ENCODE measurements around the gene UBA52.
A peak's percentile ranks its signal among the peaks of the same experiment; 100 is the strongest.

UBA52 gene

GRCh38 chr19:18608102-18608804, 36.6 kb downstream of the UBA52 start:
- no peaks in the 10 kb centered on the region for H3K9me3 Mint-ChIP-seq
- H3K4me3 Mint-ChIP-seq, result no peak overlapping the region
- peaks cover 26% of the 10 kb centered on the region for H3K4me1 Mint-ChIP-seq
- peaks cover 37% of the 10 kb centered on the region for H3K27me3 Mint-ChIP-seq
- no peaks in the 10 kb centered on the region for H3K36me3 Mint-ChIP-seq
- no peak overlapping the region for H3K27ac Mint-ChIP-seq

GRCh38 chr19:18608805-18609716, 37.4 kb downstream of the UBA52 start:
- Mint-ChIP-seq H3K36me3 (no peaks in the 10 kb centered on the region), H3K4me1 (peaks cover 28% of the 10 kb centered on the region), H3K9me3 (no peaks in the 10 kb centered on the region), H3K27me3 (peaks cover 40% of the 10 kb centered on the region), H3K27ac (no peak overlapping the region), H3K4me3 (no peak overlapping the region)

- Mint-ChIP-seq H3K4me3 (no peak overlapping the region), H3K9me3 (no peaks in the 10 kb centered on the region), H3K27me3 (peaks cover 44% of the 10 kb centered on the region), H3K4me1 (peaks cover 28% of the 10 kb centered on the region), H3K36me3 (no peaks in the 10 kb centered on the region), H3K27ac (no peak overlapping the region)
Measured at GRCh38 chr19:18609717-18610051, 38.0 kb downstream of the UBA52 start.

- Mint-ChIP-seq H3K4me3 (no peak overlapping the region), H3K9me3 (no peaks in the 10 kb centered on the region), H3K27ac (no peak overlapping the region), H3K4me1 (peaks cover 28% of the 10 kb centered on the region), H3K27me3 (peaks cover 45% of the 10 kb centered on the region), H3K36me3 (no peaks in the 10 kb centered on the region)
Measured at GRCh38 chr19:18610245-18610555, 38.5 kb downstream of the UBA52 start.

GRCh38 chr19:18610556-18611326, 39.1 kb downstream of the UBA52 start:
- Mint-ChIP-seq H3K36me3 (no peaks in the 10 kb centered on the region), H3K9me3 (no peaks in the 10 kb centered on the region), H3K27ac (peak overlapping the region; percentile 78), H3K27me3 (peaks cover 44% of the 10 kb centered on the region), H3K4me1 (peaks cover 23% of the 10 kb centered on the region), H3K4me3 (peak overlapping the region; percentile 58)

GRCh38 chr19:18611327-18612050, 39.8 kb downstream of the UBA52 start:
- peaks cover 44% of the 10 kb centered on the region for H3K27me3 Mint-ChIP-seq

GRCh38 chr19:18612051-18612771, 40.6 kb downstream of the UBA52 start:
- Mint-ChIP-seq H3K36me3 (no peaks in the 10 kb centered on the region), H3K27ac (no peak overlapping the region), H3K4me1 (peaks cover 23% of the 10 kb centered on the region), H3K9me3 (no peaks in the 10 kb centered on the region), H3K27me3 (peaks cover 45% of the 10 kb centered on the region), H3K4me3 (peak overlapping the region; percentile 79)

More at GRCh38 chr19:18611327-18612050, 39.8 kb downstream of the UBA52 start:
- H3K9me3 Mint-ChIP-seq, result no peaks in the 10 kb centered on the region
- no peaks in the 10 kb centered on the region for H3K36me3 Mint-ChIP-seq
- peak overlapping the region; percentile 78 for H3K27ac Mint-ChIP-seq
- H3K4me3 Mint-ChIP-seq, result peak overlapping the region; percentile 58
- peaks cover 23% of the 10 kb centered on the region for H3K4me1 Mint-ChIP-seq

GRCh38 chr19:18612772-18613588, 41.3 kb downstream of the UBA52 start, which contains the start of gene TMEM59L:
TMEM59L (plus strand) TSS chr19:18612870; CDS start chr19:18612959, 89 bp downstream.
- peaks cover 46% of the 10 kb centered on the region for H3K27me3 Mint-ChIP-seq
- peaks cover 23% of the 10 kb centered on the region for H3K4me1 Mint-ChIP-seq
- H3K4me3 Mint-ChIP-seq, result peak within 1 kb of the TSS; percentile 79
- no peak within 1 kb of the TSS for H3K27ac Mint-ChIP-seq
- no peaks in the 10 kb centered on the region for H3K9me3 Mint-ChIP-seq
- no peaks in the 10 kb centered on the region for H3K36me3 Mint-ChIP-seq

GRCh38 chr19:18613589-18614234, 42.1 kb downstream of the UBA52 start:
- Mint-ChIP-seq H3K27me3 (peaks cover 42% of the 10 kb centered on the region), H3K4me1 (peaks cover 23% of the 10 kb centered on the region), H3K27ac (no peak overlapping the region), H3K4me3 (peak overlapping the region; percentile 61), H3K9me3 (no peaks in the 10 kb centered on the region), H3K36me3 (no peaks in the 10 kb centered on the region)

- peaks cover 17% of the 10 kb centered on the region for H3K4me1 Mint-ChIP-seq
- no peak overlapping the region for H3K27ac Mint-ChIP-seq
- H3K36me3 Mint-ChIP-seq, result no peaks in the 10 kb centered on the region
- H3K27me3 Mint-ChIP-seq, result peaks cover 31% of the 10 kb centered on the region
- no peak overlapping the region for H3K4me3 Mint-ChIP-seq
- no peaks in the 10 kb centered on the region for H3K9me3 Mint-ChIP-seq
Measured at GRCh38 chr19:18616023-18616422, 44.4 kb downstream of the UBA52 start.

GRCh38 chr19:18617562-18617961, 45.9 kb downstream of the UBA52 start:
- Mint-ChIP-seq H3K36me3 (no peaks in the 10 kb centered on the region), H3K9me3 (no peaks in the 10 kb centered on the region), H3K27me3 (peaks cover 25% of the 10 kb centered on the region), H3K4me3 (no peak overlapping the region), H3K27ac (no peak overlapping the region), H3K4me1 (peaks cover 6% of the 10 kb centered on the region)

GRCh38 chr19:18618236-18618635, 46.6 kb downstream of the UBA52 start:
- Mint-ChIP-seq H3K27ac (no peak overlapping the region), H3K27me3 (peaks cover 23% of the 10 kb centered on the region), H3K36me3 (no peaks in the 10 kb centered on the region), H3K4me3 (no peak overlapping the region), H3K4me1 (peaks cover 4% of the 10 kb centered on the region), H3K9me3 (no peaks in the 10 kb centered on the region)

- Mint-ChIP-seq H3K36me3 (no peaks in the 10 kb centered on the region), H3K4me1 (no peaks in the 10 kb centered on the region), H3K27ac (no peak overlapping the region)
Measured at GRCh38 chr19:18620311-18620710, 48.7 kb downstream of the UBA52 start.

More at GRCh38 chr19:18620311-18620710, 48.7 kb downstream of the UBA52 start:
- peaks cover 8% of the 10 kb centered on the region for H3K27me3 Mint-ChIP-seq
- no peaks in the 10 kb centered on the region for H3K9me3 Mint-ChIP-seq
- H3K4me3 Mint-ChIP-seq, result no peak overlapping the region
